Inflammatory macrophage treated with lipopolysaccharide for 4 hours (primary cell): ENCODE data around the gene AKR1C2.
"Not testable (repeated sequence)": the region's sequence is repeated elsewhere in the genome, so short reads cannot be mapped to it uniquely, and the experiment has no call there.

Experiments
- DNase-seq: peaks from one replicate; pipeline ENCODE4 v3.0.0-alpha.2; 2020

Gene AKR1C2

DNA sequence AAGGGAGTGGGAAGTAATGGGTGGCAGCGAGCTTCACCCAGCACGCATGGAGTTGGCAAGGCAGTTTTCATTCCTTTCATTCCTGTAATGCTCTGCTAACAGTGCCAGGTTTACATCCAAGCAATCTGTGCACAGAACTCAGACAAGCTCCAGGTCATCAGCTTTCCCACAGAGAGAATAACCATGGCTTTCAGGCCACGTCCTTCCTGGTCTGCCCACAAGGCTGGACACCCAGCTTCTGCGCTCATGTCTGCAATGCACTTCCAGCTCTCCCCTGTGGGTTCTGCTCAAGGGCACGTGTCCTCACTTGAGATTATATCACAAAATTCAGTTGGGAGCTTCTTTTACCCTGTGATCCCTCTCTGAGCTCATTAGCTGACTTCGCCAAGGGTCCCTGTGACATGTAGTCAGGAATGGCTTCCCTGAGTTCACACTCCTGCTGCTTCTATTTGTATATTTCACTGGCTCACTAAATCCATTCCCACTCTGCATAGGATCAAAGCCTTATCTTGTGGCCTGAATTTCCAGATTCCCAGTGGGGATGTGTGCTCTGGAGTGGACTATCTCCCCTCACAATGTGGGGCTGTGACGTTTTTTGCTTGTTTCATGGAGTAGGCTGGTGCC is 18.6 kb downstream of the AKR1C2 start:
- no peak for DNase-seq

DNA sequence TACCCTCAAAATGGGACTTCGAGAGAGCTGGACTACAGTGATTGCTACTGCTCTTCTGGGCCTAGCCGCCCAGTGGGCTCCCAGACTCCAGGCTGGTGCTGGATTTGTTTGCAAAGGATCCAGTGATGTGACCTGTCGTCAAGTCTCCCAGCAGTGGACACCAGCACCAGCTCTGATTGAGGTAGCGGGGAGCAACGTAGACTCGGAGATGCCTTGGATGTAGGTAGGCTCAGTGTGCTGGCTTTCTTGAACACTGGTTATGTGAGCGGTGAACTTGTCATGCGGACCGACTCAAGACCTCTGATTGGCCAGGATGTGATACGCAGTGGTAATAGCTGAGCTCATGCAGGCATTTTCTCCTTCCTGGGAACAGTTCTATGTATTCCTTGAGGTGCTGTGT is 19.4 kb downstream of the AKR1C2 start:
- DNase-seq: no peak

GRCh38 chr10:4983615-4984216 is 19.9 kb downstream of the AKR1C2 start:
- no peak for DNase-seq

DNA sequence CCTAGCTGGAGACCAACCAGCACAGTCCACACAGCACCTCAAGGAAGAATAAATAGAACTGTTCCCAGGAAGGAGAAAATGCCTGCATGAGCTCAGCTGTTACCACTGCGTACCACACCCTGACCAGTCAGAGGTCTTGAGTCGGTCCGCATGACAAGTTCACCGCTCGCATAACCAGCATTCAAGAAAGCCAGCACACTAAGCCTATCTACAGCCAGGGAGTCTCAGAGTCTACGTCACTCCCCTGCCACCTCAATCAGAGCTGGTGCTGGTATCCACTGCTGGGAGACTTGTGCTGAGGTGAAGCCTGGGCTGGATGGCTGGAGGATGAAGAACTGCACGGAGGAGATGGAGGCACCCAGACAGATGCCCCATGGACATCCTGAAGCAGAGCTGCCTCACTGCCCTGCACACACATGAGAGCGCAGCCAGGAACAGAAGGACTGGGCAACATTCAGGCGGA is 20.9 kb downstream of the AKR1C2 start:
- no peak for DNase-seq

GRCh38 chr10:4981722-4982471 is 21.8 kb downstream of the AKR1C2 start:
- DNase-seq: no peak

- no peak for DNase-seq
These were observed 22.9 kb downstream of the AKR1C2 start for GRCh38 chr10:4980793-4981192.

GRCh38 chr10:4978870-4979269 is 24.8 kb downstream of the AKR1C2 start:
- DNase-seq: no peak

DNA sequence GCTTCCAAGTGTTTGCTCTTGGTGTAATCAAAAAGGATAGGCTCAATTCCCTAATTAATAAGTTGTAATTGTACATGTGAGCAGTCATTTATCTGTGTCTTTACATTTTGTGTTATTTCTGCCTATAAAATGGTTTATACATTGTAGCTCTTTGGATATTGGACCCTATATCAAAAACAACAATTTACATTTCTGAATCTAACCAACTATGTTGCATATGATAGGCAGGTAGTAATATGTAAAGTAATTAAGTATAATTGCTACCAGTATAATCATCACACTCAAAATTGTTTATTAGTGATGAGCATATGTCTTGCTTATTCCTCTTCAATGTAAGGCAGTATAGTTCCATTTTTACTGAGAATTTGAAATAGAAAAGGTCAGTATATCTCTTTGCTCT is 26.6 kb downstream of the AKR1C2 start:
- DNase-seq: no peak

DNA sequence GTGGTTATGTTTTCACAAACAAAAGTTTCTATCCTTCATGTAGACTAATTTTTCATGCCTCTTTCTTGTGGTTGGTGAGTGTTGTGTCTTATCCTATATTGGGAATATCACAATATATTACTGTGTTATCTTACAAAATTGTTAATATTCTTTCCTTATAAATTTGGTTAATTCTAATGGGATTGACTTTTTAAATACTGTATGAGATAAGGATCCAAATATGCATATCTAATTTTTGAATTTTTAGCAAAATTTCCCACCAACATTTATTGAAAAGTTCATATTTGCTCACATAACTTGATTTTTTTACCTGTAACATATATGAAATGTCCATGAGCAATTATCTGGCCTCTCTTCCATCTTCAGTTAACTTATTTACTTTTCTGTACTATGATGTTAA is 29.3 kb downstream of the AKR1C2 start:
- not testable (repeated sequence) for DNase-seq

DNA sequence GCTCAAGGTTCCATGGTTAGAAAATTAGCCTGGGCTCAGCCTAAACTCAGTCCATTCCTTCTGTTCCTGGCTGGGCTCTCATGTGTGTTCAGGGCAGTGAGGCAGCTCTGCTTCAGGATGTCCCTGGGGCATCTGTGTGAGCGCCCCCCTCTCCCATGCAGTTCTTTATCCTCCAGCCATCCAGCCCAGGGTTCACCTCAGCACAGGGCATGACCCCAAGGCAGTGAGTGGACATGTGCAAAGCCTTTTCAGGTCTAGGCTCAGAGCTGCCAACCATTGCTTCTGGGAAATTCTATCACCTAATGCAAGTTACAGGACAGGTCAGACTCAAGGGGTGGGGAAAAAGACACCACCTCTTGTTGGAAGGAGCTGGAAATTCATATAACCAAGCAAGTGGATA is 30.4 kb downstream of the AKR1C2 start:
- DNase-seq: not testable (repeated sequence)

- DNase-seq: not testable (repeated sequence)
These were observed 31.1 kb downstream of the AKR1C2 start for GRCh38 chr10:4972369-4973142.

DNA sequence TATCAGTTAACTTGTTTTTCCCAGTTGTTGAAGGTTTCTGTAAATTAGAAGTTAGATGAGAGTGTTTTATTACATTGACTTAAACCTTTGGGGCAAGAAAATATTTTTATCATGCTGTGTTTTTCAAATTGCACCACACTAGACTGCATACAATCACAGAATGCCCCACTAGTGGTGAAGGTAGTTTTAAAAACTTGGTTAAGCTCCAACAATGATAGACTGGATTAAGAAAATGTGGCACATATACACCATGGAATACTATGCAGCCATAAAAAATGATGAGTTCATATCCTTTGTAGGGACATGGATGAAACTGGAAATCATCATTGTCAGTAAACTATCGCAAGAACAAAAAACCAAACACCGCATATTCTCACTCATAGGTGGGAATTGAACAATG is 33.3 kb downstream of the AKR1C2 start:
- DNase-seq: not testable (repeated sequence)

DNA sequence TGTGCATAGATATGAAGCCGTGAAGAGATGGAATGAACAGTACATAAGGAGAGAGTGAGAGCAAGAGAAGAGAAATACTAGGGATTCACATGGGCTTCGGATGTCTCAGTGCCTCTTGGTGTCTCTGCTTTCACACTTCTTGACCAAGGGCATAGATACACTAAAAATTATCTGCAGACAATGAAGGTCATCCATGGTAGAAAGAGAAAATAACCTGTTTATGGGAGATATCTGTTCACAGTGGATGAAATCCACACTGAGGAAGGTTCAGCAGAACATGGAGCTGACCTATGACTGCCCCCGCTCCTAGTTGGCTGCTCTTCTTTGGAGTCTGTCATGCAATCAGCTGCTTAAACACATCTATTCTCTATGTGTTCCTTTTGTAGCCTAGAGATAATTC is 34.4 kb downstream of the AKR1C2 start:
- not testable (repeated sequence) for DNase-seq

DNA sequence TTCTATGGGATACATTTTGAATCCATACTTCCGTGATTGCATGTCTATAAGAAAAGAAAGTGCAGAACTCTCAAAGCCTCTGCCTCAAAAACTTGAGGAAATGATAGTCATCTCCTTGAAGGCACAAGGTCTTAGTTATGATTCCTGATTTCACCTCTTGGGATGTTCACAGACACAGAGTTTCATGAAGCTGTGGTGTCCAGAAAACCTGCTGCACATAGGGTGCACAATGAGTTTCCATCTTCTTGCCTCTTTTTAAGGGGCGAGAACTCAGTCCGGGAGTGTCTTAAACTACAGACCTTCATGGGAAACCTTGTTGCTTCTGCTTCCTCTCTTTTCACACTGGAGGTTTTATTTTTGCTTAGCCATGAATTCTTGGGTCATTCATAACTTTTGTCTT is 36.5 kb downstream of the AKR1C2 start:
- not testable (repeated sequence) for DNase-seq

- not testable (repeated sequence) for DNase-seq
These were observed 37.9 kb downstream of the AKR1C2 start for GRCh38 chr10:4965763-4966162.

- not testable (repeated sequence) for DNase-seq
These were observed 39.9 kb downstream of the AKR1C2 start for GRCh38 chr10:4963815-4964154.

- DNase-seq: peak; percentile 36
These were observed 40.5 kb downstream of the AKR1C2 start, which contains the start of gene AKR1C1 for GRCh38 chr10:4962876-4963814. Gene AKR1C1, plus strand, starts transcription at chr10:4963415. Its CDS starts 30 bp downstream, at chr10:4963445.

DNA sequence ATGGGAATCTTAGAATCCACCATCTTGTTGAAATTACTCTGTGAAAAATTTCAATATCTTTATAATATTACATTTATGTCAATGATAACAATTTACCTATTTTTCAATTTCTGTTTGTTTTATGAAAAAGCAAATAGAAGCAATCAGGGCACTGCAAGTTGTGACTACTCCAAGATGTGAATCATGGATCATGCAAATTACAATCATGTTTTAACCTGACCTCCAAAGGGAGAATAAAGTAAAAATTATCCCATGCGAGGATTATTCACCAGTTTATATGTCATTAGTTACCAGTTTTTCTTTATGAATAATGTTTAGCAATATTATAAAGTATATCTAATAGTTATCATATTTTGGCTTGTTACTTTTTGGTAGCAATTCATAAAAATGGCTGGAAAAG is 41.3 kb downstream of the AKR1C2 start:
- DNase-seq: not testable (repeated sequence)

DNA sequence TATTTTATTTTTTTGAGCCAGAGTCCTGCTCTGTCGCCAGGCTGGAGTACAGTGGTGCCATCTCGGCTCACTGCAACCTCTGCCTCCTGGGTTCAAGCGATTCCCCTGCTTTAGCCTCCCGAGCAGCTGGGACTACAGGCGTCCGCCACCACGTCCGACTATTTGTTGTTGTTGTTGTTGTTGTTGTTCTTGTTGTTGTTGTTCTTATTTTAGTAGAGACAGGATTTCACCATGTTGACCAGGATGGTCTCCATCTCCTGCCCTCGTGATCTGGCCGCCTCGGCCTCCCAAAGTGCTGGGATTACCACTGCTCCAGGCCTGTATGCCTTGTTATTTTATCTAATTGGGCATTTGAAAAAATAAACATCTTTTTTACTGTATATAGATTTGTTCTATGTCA is 42.1 kb downstream of the AKR1C2 start:
- not testable (repeated sequence) for DNase-seq

- not testable (repeated sequence) for DNase-seq
These were observed 46.6 kb downstream of the AKR1C2 start for GRCh38 chr10:4956955-4957645.

DNA sequence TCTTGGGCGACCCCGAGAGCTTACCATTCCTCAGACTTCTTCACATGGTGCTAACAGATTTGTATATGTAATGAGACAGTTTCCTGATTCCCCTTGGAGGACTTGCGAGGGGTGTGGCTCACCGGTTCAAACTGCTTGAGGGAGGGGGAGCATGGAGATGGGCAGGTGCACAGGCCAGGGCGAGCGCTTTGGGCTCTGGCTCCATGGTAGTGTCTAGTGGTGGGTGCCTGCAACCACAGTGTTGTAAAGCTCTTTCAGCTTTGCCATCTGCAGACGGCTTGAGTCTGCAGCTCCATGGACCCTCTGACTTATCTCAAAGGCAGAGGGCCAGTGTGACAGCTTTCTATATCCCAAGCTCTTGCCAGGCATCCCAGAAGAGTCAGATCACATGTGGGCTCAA is 47.6 kb downstream of the AKR1C2 start:
- not testable (repeated sequence) for DNase-seq
